ENCODE measurements around the gene HEBP2. TPM values are rescaled to one million over a fixed set of nuclear protein-coding genes. Genes with fewer than 3 reads are reported as not detected.
A peak's percentile ranks its signal among the peaks of the same experiment; 100 is the strongest.

HEBP2 gene
- polyA plus RNA-seq, 1 donor = 31.6 TPM

DNA sequence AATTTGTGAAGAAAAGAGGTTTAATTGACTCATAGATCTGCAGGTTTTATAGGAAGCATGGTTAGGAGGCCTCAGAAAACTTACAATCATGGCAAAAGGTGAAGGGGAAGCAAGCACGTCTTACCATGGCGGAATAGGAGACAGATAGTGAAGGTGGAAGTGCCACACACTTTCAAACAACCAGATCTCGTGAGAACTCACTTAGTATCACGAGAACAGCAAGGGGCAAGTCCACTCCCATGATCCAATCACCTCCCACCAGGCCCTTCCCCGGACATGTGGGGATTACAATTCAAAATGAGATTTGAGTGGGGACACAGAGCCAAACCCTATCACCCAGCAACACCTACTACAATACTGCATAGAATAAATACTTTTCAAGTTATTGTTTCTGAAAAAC lies 7.3 kb upstream of the HEBP2 start:
- H3K36me3 ChIP-seq (ENCODE audit: control insufficient read depth, insufficient read depth, low read length) = no peaks in the 10 kb centered on the region
- H3K4me3 ChIP-seq (ENCODE audit: low read length) = no peak overlapping the region
- no peak overlapping the region for H3K27ac ChIP-seq (ENCODE audit: low read length)
- no CpG with 5 or more reads among the region's 5 CpGs for WGBS (ENCODE audit: insufficient coverage, low lambda C conversion rate)
- no peaks in the 10 kb centered on the region for H3K4me1 ChIP-seq (ENCODE audit: control insufficient read depth, insufficient read depth, low read length)
- H3K9me3 ChIP-seq (ENCODE audit: control insufficient read depth, low read depth, low read length) = no peaks in the 10 kb centered on the region
- DNase-seq = no peak
- H3K27me3 ChIP-seq (ENCODE audit: control insufficient read depth, insufficient read depth, low read length) = no peaks in the 10 kb centered on the region

DNA sequence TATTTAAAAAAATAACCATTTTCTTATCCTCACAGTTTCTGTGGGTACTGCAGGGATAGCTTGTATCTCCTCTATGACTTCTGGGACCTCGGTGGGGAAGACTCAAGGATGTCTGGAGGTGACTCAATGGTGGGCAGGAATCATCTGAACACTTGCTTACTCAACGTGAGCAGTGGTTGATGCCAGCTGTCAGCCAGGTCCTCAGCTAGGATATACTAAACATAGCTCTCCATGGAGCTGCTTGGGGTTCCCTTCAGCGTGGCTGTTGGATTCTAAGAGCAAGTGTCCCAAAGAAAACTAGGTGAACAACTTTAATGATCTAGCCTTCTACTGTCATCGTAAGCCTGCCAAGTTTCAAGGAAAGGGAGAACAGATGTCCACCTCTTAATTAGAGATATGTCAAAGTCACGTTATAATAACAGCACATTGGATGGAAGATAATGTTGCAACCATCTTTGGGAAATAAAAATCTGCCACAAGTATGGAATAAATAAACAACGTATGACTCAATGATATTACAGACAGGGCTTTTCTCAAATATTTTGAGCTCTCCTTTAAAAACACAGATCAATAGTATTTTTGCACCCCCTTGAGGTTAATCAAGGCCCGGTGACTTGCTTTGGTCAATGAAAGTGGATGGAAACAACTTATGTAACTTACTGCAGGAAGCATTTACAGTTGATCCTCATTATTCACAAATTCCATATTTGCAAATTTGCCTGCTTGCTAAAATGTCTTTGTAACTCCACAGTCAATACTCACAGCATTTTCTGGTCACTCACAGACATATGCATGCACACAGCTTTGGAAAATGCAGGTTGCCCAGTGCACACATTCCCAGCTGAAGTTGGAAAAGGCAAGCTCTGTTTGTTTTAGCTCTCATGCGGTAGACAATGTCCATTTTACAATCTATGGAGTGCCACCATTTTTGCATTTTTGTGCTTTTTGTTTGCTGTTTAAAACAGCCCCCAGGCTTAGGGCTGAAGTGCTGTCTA lies 6.6 kb upstream of the HEBP2 start:
- Histone ChIP-seq H3K27me3 (ENCODE audit: control insufficient read depth, insufficient read depth, low read length) (no peaks in the 10 kb centered on the region), H3K9me3 (ENCODE audit: control insufficient read depth, low read depth, low read length) (no peaks in the 10 kb centered on the region), H3K4me1 (ENCODE audit: control insufficient read depth, insufficient read depth, low read length) (no peaks in the 10 kb centered on the region), H3K4me3 (ENCODE audit: low read length) (no peak overlapping the region), H3K27ac (ENCODE audit: low read length) (no peak overlapping the region), H3K36me3 (ENCODE audit: control insufficient read depth, insufficient read depth, low read length) (no peaks in the 10 kb centered on the region)
- 82% methylated on average over 2 of the region's 8 CpGs for WGBS (ENCODE audit: insufficient coverage, low lambda C conversion rate)
- DNase-seq = no peak

DNA sequence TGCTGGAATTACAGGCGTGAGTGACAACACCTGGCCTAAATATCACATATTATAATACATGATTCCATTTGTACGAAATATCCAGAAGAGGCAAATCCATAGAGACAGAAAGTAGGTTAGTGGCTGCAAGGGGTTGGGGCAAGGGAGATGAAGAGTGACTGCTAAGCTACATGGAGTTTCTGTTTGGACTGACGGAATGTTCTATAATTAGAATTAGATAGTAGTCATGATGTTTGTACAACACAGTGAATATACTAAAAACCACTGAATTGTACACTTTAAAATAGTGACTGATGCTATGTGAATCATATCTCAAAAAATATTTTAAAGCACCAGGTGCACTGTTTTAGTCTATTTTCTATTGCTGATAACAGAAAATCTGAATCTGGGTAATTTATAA lies 3.7 kb upstream of the HEBP2 start:
- H3K27me3 ChIP-seq (ENCODE audit: control insufficient read depth, insufficient read depth, low read length) = no peaks in the 10 kb centered on the region
- H3K9me3 ChIP-seq (ENCODE audit: control insufficient read depth, low read depth, low read length) = no peaks in the 10 kb centered on the region
- no peaks in the 10 kb centered on the region for H3K36me3 ChIP-seq (ENCODE audit: control insufficient read depth, insufficient read depth, low read length)
- no peak overlapping the region for H3K27ac ChIP-seq (ENCODE audit: low read length)
- DNase-seq = no peak
- no CpG with 5 or more reads among the region's 3 CpGs for WGBS (ENCODE audit: insufficient coverage, low lambda C conversion rate)
- peaks cover 3% of the 10 kb centered on the region for H3K4me1 ChIP-seq (ENCODE audit: control insufficient read depth, insufficient read depth, low read length)
- H3K4me3 ChIP-seq (ENCODE audit: low read length) = no peak overlapping the region

DNA sequence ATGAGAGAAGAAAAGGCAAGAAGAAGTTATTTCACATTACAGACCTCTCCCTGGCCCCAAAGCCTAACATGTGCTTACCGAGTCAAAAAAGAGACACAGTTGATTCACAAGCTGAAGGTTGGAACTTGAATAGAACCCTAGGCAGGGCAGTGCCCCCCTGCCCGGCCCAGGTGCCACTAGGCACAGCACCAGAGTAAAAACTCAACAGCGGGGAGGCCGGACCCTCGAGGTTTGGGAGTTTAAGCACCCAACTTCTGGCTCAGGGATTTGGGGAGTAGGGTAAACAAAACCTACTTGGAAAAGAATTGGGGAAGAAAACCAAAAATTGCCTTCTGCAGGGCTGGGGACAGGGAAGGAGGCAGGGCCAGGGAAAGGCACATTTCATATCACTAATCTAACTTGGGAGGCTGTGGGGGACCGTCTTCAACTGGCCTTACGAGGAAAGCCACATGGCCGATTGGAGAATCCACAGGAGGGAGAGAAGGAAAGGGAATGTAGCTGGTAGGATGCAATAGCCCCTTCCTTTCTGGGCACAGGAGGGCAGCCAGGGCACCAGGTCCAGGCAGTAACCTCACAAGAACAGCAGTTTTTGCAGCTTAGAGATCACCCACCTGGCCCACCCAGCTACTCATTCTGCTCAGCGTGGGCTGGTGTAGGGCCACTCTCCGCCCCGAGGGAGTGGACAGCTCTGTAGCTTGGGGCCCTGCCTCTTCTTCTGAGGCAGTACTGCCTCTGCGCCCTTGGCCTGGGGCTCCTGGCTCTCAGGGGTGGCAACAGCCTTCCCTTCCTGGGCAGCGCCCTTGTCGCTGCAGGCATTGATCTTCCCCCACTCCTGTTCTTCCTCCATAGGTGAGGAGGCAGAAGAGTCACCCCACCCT lies 1.8 kb upstream of the HEBP2 start:
- no peak for DNase-seq
- Histone ChIP-seq H3K27ac (ENCODE audit: low read length) (no peak overlapping the region), H3K9me3 (ENCODE audit: control insufficient read depth, low read depth, low read length) (no peaks in the 10 kb centered on the region), H3K4me1 (ENCODE audit: control insufficient read depth, insufficient read depth, low read length) (peaks cover 3% of the 10 kb centered on the region), H3K36me3 (ENCODE audit: control insufficient read depth, insufficient read depth, low read length) (peaks cover 9% of the 10 kb centered on the region), H3K4me3 (ENCODE audit: low read length) (no peak overlapping the region), H3K27me3 (ENCODE audit: control insufficient read depth, insufficient read depth, low read length) (no peaks in the 10 kb centered on the region)
- WGBS (ENCODE audit: insufficient coverage, low lambda C conversion rate) = no CpG with 5 or more reads among the region's 14 CpGs

DNA sequence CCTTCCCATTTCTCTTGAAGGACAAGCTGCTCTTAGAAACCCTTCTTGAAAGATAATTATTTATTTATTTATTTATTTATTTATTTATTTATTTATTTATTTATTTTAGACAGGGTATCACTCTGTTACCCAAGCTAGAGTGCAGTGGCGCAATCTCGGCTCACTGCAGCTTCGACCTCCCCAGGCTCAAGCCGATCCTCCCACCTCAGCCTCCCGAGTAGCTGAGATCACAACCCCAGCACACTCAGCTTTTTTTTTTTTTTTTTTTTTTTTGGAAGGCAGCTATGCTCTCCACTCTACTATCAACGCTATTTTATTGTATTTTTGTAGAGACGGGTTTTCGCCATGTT lies 1.2 kb upstream of the HEBP2 start:
- Histone ChIP-seq H3K27me3 (ENCODE audit: control insufficient read depth, insufficient read depth, low read length) (no peaks in the 10 kb centered on the region), H3K4me1 (ENCODE audit: control insufficient read depth, insufficient read depth, low read length) (peaks cover 3% of the 10 kb centered on the region), H3K36me3 (ENCODE audit: control insufficient read depth, insufficient read depth, low read length) (peaks cover 15% of the 10 kb centered on the region), H3K9me3 (ENCODE audit: control insufficient read depth, low read depth, low read length) (no peaks in the 10 kb centered on the region), H3K27ac (ENCODE audit: low read length) (no peak overlapping the region), H3K4me3 (ENCODE audit: low read length) (peak overlapping the region; percentile 94)
- DNase-seq = no peak
- 91% methylated on average over 5 of the region's 8 CpGs for WGBS (ENCODE audit: insufficient coverage, low lambda C conversion rate)

DNA sequence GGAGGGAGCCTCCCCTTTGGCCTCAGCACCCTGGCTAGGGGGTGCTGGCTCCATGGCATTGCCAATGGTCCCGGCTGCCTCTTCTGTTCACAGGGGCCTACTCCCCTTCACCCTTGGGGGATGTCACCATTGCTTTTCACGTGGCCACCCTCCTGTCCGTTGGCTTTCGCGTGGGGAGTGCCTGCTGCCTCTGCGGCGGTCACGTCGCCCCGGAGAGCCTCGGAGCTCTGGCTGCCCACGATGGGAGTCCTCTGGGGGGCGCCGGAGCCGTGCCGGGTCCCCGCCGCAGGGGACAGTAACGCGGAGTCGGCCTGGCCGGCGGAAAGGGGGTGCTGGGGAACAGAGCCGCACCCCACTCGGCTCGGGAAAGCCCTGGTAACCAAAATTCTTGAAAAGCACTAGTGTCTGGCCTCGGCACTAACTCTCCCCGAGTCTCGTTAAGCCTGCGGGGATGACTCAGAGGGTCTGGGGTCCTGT lies 661 bp upstream of the HEBP2 start:
- DNase-seq = peak; percentile 31 to 67
- WGBS (ENCODE audit: insufficient coverage, low lambda C conversion rate) = no CpG with 5 or more reads among the region's 30 CpGs
- peaks cover 3% of the 10 kb centered on the region for H3K4me1 ChIP-seq (ENCODE audit: control insufficient read depth, insufficient read depth, low read length)
- peak overlapping the region; percentile 94 for H3K4me3 ChIP-seq (ENCODE audit: low read length)
- peak overlapping the region; percentile 90 for H3K27ac ChIP-seq (ENCODE audit: low read length)
- H3K27me3 ChIP-seq (ENCODE audit: control insufficient read depth, insufficient read depth, low read length) = no peaks in the 10 kb centered on the region
- peaks cover 20% of the 10 kb centered on the region for H3K36me3 ChIP-seq (ENCODE audit: control insufficient read depth, insufficient read depth, low read length)
- no peaks in the 10 kb centered on the region for H3K9me3 ChIP-seq (ENCODE audit: control insufficient read depth, low read depth, low read length)

DNA sequence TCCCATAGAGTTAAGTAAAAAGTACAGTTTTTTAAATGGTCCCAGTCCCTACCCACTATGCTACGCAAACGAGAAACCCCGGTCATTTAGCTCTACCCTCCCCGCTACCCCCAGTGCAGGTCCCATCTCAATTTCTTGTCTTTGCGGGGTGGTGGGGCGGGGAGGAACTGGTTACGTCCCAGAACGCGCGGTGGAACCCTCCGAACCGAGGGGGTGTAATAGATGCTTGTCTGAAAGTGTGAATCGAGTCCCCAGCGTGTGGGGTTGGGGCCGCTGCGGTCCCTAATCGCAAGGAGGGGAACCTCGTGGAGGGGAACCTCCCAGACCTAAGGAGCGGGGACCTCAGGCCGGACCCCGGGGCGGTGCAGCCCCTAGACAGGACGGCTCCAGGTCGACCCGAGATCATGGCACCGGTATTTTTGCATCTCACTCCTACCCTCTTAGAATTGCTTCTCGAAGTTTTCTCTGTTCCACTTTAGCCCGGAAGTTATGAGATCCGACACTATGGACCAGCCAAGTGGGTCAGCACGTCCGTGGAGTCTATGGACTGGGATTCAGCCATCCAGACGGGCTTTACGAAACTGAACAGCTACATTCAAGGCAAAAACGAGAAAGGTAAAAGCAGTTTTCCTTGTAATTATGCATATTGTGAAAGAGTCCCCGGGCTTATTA lies 779 bp downstream of the HEBP2 start:
- WGBS (ENCODE audit: insufficient coverage, low lambda C conversion rate) = 48% methylated on average over 4 of the region's 35 CpGs
- peak in 1 of 2 donors; percentile 64 for DNase-seq
- peak overlapping the region; percentile 94 for H3K4me3 ChIP-seq (ENCODE audit: low read length)
- H3K27me3 ChIP-seq (ENCODE audit: control insufficient read depth, insufficient read depth, low read length) = no peaks in the 10 kb centered on the region
- peaks cover 33% of the 10 kb centered on the region for H3K36me3 ChIP-seq (ENCODE audit: control insufficient read depth, insufficient read depth, low read length)
- no peaks in the 10 kb centered on the region for H3K9me3 ChIP-seq (ENCODE audit: control insufficient read depth, low read depth, low read length)
- peak overlapping the region; percentile 68 for H3K27ac ChIP-seq (ENCODE audit: low read length)
- H3K4me1 ChIP-seq (ENCODE audit: control insufficient read depth, insufficient read depth, low read length) = peaks cover 3% of the 10 kb centered on the region

DNA sequence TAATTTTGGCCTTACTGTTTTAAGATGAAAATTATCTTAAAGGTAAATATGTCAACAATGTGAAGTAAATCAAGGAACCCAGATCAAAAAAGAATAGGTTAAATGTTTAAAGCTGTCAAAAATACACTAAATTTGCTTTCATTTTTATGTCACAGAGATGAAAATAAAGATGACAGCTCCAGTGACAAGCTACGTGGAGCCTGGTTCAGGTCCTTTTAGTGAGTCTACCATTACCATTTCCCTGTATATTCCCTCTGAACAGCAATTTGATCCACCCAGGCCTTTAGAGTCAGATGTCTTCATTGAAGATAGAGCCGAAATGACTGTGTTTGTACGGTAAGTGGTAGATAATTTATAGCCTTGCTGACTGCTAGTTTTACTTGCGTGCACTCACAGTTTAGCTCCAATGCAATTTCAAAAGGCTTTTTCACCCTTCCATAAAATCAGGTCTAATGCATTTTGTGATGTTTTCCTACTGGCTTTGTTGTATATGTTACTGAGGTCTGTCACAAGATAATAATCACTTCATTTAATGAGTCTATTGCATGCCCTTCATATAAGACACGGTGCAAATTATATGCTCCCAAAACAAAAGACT lies 1.9 kb downstream of the HEBP2 start:
- WGBS (ENCODE audit: insufficient coverage, low lambda C conversion rate) = no CpG with 5 or more reads among the region's 5 CpGs
- Histone ChIP-seq H3K4me3 (ENCODE audit: low read length) (no peak overlapping the region), H3K36me3 (ENCODE audit: control insufficient read depth, insufficient read depth, low read length) (peaks cover 40% of the 10 kb centered on the region), H3K9me3 (ENCODE audit: control insufficient read depth, low read depth, low read length) (no peaks in the 10 kb centered on the region), H3K27me3 (ENCODE audit: control insufficient read depth, insufficient read depth, low read length) (no peaks in the 10 kb centered on the region), H3K27ac (ENCODE audit: low read length) (peak overlapping the region; percentile 30), H3K4me1 (ENCODE audit: control insufficient read depth, insufficient read depth, low read length) (peaks cover 3% of the 10 kb centered on the region)
- no peak for DNase-seq

DNA sequence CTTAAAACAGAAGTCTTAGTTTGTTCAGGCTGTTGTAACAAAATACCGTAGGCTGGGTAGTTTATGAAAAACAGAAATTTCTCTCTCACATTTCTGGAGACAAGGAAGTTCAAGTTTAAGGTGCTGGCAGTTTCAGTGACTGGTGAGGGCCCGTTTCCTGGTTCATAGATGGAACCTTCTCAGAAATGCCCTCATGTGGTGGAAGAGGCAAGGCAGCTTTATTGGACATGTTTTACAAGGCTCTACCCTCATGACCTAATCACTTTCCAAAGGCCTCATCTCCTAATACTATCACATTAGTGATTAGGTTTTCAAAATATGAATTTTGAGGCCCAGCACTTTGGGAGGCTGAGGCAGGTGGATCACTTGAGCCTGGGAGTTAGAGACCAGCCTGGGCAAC lies 2.4 kb downstream of the HEBP2 start:
- Histone ChIP-seq H3K9me3 (ENCODE audit: control insufficient read depth, low read depth, low read length) (no peaks in the 10 kb centered on the region), H3K4me3 (ENCODE audit: low read length) (no peak overlapping the region), H3K27me3 (ENCODE audit: control insufficient read depth, insufficient read depth, low read length) (no peaks in the 10 kb centered on the region), H3K27ac (ENCODE audit: low read length) (peak overlapping the region; percentile 30), H3K36me3 (ENCODE audit: control insufficient read depth, insufficient read depth, low read length) (peaks cover 45% of the 10 kb centered on the region), H3K4me1 (ENCODE audit: control insufficient read depth, insufficient read depth, low read length) (peaks cover 3% of the 10 kb centered on the region)
- DNase-seq = peak in 1 of 2 donors; percentile 44
- 80% methylated on average over 1 of the region's 2 CpGs for WGBS (ENCODE audit: insufficient coverage, low lambda C conversion rate)
